Embryonic facial prominence (tissue), 1 donor: Measurements from ENCODE around the gene JMY.
"Not testable (repeated sequence)": the region's sequence is repeated elsewhere in the genome, so short reads cannot be mapped to it uniquely, and the experiment has no call there.

ENCODE experiments used
- DNase-seq: peaks from one replicate; pipeline ENCODE4 v3.0.0-alpha.2; 2016; ENCODE audit errors: extremely low spot score

The JMY gene

DNA sequence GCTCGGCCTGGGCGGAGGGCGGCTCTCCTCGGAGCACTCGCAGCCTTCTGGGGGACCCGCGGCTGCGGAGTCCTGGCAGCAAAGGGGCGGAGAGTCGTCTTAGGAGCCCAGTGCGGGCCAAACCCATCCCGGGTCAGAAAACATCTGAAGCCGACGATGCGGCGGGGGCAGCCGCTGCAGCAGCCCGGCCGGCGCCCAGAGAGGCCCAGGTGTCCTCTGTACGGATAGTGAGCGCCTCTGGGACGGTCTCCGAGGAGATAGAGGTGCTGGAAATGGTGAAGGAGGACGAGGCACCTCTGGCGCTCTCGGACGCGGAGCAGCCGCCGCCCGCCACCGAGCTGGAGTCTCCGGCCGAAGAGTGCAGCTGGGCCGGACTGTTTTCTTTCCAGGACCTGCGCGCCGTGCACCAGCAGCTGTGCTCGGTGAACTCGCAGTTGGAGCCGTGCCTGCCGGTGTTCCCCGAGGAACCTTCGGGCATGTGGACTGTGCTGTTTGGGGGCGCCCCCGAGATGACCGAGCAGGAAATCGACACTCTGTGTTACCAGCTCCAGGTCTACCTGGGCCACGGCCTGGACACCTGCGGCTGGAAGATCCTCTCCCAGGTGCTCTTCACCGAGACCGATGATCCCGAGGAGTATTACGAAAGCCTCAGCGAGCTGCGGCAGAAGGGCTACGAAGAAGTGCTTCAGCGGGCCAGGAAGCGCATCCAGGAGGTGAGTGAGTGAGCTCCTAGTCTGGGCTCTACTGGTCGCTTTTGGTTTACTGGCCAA lies 1.2 kb downstream of the JMY start:
- no peak for DNase-seq

DNA sequence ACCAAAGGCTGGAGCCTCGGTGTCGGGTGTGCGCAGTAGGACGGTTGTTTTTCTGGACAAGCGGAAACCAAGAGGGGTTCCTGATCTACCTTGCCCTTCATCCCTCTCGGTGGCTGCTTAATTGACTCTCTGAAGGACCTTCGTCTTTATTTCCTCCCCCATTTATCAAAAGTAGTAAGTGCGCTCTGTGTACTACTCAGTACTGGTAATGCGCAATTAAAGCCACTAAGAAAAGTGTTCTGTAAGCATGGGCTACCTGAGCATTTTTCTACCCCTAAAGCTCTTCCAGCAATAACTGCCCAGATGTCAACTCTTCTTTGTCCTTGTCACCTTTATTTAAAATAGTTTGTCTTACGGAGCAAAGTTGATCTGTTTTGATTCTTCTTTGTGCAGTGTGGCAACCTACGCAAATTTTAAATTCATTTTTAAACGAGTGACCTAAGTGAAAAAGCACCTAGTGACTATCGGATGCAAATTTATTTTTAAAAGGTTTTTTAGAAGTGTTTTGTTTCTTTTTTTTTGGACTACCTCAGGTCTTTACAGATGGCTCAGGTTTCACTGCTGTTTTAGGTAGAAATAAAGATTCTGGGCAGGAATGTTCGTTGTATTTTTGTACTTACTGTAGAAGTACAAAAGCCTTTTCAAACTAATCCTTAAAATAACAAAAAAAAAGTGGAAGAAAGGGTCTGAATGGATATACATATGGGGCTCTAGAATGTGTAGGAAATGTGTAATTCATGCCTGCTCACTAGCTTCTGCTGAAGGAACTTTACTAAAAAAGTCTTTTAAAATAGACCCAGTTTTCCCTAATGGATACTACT lies 2.0 kb downstream of the JMY start:
- DNase-seq = no peak

DNA sequence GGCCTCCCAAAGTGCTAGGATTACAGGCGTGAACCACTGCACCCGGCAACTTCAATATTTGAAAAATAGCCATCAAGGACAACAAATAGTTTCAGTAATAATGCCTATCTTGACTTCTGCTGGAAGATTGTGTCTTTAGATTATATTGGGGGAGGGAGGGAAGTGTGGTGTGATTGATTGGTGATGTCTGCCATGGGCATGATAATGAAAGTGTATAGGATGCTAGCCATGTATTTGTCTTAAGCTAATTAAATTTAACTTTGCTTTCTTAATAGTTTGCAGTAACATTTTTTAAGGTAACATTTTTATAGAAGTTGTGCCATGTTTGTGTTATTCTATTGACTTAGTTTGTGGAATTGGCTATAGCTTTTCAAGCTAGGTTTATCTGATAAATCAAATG lies 4.6 kb downstream of the JMY start:
- DNase-seq = no peak

DNA sequence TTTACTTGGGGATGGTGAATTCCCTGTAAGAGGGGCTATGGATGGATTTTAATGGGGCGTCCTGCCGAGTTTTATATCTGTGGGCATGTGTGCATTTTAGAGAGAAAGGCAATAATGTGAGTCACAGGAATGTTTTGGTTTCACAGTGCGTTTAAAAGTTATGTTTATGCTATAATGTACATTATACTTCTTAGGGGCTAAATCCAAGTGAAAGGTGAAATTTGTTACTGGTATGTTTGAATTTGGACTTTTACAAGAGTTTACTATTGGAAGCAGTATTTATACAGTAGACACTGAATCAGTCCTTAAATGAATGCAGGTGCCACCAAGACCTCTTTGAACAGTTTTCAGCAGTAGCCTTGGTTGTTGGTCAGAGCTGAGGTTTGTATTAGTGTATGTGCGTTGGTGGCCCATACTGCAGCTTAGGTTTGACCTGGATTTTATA lies 5.6 kb downstream of the JMY start:
- DNase-seq = no peak

DNA sequence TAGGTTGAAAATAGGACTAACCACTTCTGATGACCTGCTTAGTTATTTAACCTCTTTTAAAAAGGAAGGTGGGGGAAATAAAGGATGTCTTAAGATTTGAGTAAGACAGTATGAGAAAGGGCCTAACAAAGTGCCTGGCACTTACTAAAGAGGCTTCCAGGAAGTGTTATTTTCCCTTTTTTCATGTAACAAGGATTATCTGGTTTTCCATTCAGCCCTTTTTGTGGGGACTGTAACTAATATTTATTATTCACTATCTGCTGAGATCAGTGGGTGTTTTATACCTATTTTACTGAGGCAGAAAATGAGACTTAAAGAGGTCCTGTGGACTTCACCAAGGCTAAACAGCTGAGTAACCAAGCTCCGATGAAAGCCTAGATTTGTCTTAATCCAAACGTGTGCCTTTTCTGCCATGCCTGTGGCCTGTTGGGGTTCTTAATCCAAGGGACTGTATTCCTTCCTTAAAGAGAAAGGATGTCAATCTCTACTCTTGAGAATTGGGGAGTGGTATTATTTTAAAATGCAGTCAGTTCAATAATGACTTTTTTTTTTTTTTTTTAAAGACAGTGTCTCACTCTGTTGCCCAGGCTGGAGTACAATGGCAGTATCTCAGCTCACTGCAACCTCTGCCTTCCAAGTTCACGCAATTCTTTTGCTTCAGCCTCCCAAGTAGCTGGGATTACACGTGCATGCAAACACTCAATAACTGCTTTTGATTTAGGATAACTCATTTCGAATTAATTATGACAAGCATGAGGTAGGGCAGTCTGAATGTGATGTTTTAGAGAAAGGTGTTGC lies 6.5 kb downstream of the JMY start:
- DNase-seq = no peak

DNA sequence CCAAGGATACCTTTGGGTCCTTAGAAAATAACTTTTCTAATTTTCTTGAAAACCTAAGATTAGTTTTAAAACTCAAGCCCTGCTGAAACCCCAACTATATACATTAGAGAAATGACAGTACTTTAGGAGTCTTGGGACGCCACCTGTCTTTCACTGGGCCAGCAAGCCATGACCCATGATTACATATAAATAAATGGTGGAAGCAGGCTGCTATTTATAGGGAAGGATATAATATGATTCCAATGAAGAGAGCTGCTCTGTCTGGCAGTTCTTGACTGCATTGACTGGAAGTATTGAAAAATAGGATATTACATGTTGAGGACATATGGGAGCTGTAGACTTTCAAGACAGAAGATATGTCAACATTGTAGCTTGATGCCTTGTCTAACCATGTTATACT lies 7.3 kb downstream of the JMY start:
- no peak for DNase-seq

DNA sequence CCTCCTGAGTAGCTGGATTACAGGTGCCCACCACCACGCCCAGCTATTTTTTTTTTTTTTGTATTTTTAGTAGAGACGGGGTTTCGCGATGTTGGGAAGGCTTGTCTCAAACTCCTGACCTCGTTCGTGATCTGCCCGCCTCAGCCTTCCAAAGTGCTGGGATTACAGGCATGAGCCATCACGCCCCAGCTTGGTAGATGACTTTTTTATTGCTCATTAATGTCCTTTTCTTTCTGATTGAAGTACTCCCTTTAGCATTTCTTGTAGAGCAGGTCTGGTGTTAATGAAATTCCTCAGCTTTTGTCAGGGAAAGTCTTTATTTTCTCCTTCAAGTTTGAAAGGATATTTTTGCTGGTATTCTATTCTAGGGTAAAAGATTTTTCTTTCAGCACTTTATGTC lies 18.1 kb downstream of the JMY start:
- DNase-seq = not testable (repeated sequence)

DNA sequence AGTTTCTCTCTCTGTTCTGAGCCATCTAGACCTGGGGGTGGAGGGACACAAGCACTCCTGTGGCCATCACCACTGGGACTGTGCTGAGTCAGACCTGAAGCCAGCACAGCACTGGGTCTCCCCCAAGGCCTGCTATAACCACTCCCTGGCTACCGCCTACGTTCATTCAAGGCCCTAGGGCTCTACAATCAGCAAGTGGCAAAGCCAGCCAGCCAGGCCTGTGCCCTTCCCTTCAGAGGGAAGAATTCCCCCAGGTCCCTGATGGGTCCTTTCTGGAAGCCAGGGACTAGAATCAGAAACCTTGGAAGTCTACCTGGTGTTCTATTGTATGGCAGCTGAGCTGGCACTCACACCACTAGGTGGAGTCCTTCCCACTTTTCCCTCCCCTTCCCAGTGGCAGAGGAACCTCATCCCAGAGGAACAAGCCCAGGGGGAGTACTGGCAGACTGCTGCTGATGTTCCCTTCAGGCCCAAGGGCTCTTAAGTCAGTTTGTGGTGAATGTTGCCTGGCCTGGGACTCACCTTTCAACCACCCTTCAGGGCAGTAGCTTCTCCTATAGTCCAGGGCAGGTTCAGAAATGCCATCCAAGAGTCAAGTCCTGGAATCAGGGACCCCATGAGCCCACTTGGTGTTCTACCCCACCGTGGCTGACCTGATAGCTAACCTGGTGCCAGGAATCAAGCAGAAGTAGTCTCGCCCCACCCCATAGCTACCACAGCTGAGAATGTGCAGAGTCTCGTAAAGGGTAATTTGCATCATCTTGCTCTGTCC lies 20.0 kb downstream of the JMY start:
- no peak for DNase-seq

DNA sequence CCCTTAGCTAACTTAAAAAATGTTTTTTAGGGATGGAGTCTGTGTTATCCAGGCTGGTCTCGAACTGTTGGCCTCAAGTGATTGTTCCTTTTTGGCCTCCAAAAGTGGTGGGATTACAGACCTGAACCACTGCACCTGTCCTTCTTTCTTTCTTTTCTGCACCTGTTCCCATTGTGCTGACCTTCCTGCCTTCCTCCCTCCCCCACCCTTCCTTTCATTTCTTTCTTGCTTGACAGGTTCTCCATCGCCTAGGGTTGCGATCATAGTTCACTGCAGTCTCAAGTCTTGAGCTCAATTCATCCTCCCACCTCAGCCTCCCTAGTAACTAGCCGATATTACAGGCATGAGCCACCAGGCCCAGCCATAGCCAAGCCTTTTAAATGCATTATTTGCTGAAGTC lies 20.6 kb downstream of the JMY start:
- no peak for DNase-seq

DNA sequence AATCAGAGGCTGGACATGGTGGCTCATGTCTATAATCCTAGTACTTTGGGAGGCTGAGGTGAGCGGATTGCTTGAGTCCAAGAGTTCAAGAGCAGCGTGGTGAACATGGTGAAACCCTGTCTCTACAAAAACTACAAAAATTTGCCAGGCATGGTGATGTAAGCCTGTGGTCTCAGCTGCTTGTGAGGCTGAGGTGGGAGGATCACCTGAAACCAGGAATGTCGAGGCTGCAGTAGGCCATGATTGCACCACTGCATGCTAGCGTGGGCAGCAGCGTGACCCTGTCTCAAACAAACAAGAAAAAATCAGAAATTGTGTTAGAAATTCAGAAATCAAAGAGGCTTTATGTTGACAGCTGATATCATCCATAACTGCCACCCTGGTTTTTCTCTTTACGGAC lies 21.4 kb downstream of the JMY start:
- DNase-seq = no peak

DNA sequence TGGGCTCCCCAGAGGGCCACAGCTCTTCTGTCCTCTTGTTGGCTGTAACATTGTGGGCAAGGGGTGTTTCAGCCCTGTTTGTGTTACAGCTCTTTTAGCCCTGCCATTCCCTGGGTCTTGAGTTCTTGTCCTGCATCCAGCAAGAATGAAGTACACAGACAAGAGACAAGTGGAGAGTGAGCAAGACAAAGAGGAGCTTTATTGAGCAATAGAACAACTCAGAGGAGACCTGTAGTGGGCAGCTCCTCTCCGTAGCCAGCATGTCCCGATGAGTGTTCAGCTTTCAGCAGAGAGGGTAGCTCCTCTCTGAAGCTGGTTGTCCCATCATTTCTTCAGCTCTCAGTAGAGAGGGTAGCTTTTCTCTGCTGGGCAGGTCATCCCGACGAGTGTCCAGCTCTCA lies 22.9 kb downstream of the JMY start:
- no peak for DNase-seq

DNA sequence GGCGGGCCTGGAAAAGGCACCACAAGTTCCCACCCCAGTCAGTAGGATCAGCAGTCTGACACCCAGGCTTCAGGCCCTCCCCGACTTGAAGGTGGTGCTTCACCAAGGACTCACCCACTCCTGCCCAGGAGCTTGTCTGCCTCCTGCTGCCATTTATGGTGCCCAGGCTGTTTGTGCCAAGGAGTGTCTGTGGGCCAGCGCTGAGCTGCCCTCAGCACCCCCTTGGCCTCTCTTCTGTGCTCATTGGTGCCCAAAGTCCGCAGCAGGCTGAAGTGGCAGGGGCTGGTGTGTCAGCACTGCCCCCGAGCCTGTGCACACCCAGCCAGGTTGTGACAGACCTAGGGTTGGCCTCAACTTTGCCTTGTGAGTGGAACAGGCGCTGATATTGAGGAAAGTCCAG lies 23.5 kb downstream of the JMY start:
- no peak for DNase-seq

DNA sequence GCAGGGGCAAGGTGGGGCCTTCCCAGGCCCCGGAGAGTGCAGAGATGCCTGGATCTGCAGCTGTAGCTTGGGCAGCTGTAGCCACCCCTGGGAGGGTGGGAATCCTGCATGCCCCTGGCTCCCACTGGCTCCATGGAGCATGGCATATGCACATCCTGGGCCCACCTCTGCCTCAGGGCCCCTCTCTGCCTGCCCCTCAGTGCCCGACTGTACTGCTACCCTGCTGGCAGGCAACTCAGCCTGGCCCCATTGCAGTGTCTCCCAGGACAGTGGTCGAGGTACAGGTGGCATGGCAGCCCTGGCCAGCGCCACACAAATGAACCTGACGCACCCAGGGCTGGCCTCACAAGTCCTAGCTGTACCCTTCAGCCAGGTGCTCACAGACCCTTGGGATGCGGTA lies 23.9 kb downstream of the JMY start:
- no peak for DNase-seq

DNA sequence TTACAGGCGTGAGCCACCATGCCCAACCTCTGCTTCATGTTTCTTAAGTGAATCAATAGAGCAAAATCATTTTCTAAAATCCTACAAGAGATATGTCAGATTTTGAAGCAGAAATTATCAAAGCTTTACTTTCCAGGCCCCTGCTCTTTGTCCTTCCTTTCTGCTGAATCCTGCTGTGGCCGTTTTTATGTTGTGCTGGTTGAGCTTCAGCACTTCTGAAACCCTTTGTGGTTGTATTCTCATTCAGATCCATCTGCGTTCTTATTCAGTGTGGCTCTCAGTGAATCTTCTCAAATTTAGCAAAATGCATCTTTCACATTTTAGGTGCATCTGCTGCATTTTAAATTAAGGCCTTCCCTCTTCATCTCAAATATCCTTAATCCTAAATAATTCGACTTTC lies 26.0 kb downstream of the JMY start:
- DNase-seq = no peak

DNA sequence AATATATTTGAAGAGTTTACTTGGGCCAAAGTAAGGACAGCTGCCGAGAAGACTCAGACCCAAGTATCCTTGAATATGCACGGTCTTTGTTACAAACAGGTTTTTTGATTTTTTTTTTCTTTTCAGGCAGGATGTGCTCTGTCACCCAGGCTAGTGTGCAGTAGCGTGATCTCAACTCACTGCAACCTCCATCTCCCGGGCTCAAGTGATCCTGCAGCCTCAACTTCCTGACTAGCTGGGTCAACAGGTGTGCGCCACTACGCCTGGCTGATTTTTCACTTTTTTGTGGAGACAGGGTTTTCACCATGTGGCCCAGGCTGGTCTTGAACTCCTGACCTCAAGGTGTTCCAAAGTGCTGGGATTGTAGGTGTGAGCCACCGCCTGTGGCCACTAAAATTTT lies 27.4 kb downstream of the JMY start:
- no peak for DNase-seq

DNA sequence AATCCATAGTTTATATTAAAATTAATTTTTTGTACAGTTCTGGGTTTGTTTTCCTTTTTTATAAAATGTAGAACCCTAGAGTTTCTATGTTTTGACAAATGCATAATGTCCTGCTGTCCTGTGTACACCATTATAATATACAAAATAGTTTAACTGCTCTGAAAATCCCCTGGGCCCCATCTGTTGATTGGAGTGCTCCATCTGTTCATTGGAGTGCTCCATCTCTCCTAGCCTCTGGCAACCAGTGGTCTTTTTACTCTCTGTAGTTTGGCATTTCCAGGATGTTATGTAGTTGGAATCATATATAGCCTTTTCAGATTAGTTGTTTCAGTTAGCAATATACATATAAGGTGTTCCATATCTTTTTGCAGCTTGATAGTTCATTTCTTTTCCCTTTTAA lies 31.2 kb downstream of the JMY start:
- no peak for DNase-seq

DNA sequence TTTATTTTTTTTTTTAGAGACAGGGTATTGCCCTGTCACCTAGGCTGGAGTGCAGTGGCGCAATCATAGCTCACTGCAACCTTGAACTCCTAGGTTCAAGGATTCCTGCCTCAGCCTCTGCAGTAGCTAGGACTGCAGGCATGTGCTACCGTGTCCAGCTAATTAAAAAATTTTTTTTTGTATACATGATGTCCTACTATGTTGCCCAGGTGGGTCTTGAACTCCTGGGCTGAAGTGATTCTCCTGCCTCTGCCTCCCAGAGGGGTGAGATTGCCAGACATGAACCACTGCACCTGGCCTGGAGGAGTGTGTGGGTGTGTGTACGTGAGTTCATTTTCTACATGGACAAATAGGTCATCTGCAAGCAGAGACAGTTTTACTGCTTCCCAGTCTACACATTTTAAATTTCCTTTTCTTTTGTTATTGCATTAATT lies 33.8 kb downstream of the JMY start:
- DNase-seq = no peak

DNA sequence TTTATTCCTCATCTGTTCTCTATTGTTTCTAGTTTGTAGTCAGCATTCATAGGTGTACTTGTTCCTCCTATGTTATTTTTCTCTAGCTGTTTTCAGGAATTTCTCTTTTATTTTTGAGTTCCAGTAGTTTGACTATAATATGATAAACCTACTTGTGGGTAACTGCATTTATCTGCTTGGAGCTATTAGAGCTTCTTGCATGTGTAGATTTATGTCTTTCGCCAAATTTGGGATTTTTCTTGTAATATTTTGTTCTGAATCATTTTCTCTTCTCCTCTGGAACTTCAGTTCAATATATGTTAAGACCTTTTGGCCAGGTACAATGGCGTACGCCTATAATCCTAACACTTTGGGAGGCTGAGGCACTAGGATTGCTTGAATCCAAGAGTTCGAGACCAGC lies 37.4 kb downstream of the JMY start:
- no peak for DNase-seq

DNA sequence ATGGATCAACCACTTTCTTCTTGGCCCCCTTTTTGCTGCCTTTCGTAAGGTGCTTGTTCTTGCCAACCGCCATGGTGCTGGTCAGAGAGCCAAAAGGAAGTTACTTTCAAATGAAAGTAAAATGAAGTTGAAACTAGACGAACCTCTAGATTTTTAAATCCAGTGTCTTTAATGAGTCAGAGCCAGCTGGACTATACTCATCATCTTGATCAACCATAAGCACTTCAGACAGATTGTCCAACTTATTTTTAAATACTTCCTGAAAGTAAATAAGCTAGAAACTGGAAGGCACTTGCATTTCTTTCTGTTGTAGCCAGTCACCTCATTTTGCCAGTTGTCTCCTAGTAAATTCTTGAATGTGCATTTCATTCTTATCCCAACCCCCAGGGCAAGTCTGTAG lies 48.9 kb downstream of the JMY start:
- DNase-seq = no peak

DNA sequence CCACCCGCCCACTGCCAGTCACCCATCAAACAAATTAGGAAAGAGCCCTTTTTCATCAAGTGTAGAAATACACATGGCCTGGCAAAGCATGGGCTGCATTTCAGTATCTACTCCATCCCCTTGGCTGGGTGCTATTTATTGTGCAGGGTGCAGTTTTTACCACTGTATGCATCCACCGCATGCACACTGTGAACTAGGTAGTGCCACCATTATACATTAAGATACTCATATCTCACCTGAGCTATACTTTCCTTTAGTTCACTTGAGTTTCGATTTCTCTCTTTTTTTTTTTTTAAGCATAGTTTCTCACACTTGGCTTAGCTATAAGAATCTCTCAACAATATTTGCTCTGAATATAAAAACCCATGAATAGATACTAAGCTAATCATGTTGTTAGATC lies 49.4 kb downstream of the JMY start:
- DNase-seq = no peak

DNA sequence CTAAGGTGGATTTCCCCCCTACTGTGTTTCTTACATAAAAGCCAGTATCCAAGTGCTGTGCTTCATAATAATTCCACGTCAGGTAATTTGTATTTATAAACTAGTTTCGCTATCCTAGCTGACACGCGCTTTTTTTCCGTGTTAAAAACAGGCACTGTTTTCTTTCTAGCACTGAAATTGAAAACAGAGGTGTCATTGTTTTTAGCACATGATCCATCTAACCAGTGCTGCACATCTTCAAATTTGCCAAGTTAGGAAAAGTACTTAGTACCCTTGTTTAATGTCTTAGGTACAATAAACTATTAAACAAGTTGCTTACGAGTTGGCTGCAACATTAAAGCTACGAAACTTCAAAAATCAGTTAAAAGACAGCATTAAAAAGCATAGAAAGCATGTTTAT lies 49.9 kb downstream of the JMY start:
- no peak for DNase-seq

DNA sequence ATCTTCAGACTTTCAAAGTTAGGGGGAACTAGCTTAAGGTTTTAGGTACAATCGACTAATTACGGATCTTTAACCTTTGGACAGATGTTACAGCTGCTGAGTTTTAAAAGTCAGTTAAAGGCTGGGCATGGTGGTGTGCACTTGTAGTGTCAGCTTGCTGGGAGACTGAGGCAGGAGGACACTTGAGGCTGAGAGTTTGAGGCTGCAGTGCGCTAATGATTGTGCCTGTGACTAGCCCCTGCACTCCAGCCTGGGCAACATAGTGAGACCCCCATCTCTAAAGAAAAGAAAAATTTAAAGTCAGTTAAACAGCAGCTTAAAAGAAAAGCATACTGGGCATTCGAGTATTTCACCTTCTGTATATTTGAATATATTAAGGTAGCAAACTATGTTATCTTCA lies 51.4 kb downstream of the JMY start:
- DNase-seq = no peak
